Measurements from ENCODE around the gene SHTN1.
A peak's percentile ranks its signal among the peaks of the same experiment; 100 is the strongest.

The SHTN1 gene

GRCh38 chr10:116848032-116848943 lies 156.7 kb downstream of the SHTN1 start:
- Histone ChIP-seq H3K4me1 (ENCODE audit: insufficient read depth, low read length) (peaks cover 10% of the 10 kb centered on the region), H3K36me3 (ENCODE audit: insufficient read depth, low read length) (no peaks in the 10 kb centered on the region), H3K9me3 (ENCODE audit: low read length) (no peaks in the 10 kb centered on the region), H2AFZ (ENCODE audit: low read depth, low read length) (peak overlapping the region; percentile 73), H3K4me3 (ENCODE audit: low read length) (peak overlapping the region; percentile 56), H3K27me3 (ENCODE audit: insufficient read depth, low read length) (peaks cover 23% of the 10 kb centered on the region)

GRCh38 chr10:116845823-116846222 lies 159.2 kb downstream of the SHTN1 start:
- no peak overlapping the region for H2AFZ ChIP-seq (ENCODE audit: low read depth, low read length)
- H3K4me3 ChIP-seq (ENCODE audit: low read length): no peak overlapping the region
- H3K4me1 ChIP-seq (ENCODE audit: insufficient read depth, low read length): peaks cover 10% of the 10 kb centered on the region
- peaks cover 23% of the 10 kb centered on the region for H3K27me3 ChIP-seq (ENCODE audit: insufficient read depth, low read length)
- no peaks in the 10 kb centered on the region for H3K36me3 ChIP-seq (ENCODE audit: insufficient read depth, low read length)
- no peaks in the 10 kb centered on the region for H3K9me3 ChIP-seq (ENCODE audit: low read length)

GRCh38 chr10:116840389-116841075 lies 164.5 kb downstream of the SHTN1 start:
- H2AFZ ChIP-seq (ENCODE audit: low read depth, low read length): no peak overlapping the region
- H3K9me3 ChIP-seq (ENCODE audit: low read length): no peaks in the 10 kb centered on the region
- peaks cover 11% of the 10 kb centered on the region for H3K4me1 ChIP-seq (ENCODE audit: insufficient read depth, low read length)
- H3K4me3 ChIP-seq (ENCODE audit: low read length): no peak overlapping the region
- H3K36me3 ChIP-seq (ENCODE audit: insufficient read depth, low read length): no peaks in the 10 kb centered on the region
- H3K27me3 ChIP-seq (ENCODE audit: insufficient read depth, low read length): peaks cover 46% of the 10 kb centered on the region

GRCh38 chr10:116838143-116838725 lies 166.8 kb downstream of the SHTN1 start:
- H3K27me3 ChIP-seq (ENCODE audit: insufficient read depth, low read length): peaks cover 51% of the 10 kb centered on the region
- H3K4me3 ChIP-seq (ENCODE audit: low read length): no peak overlapping the region
- H3K36me3 ChIP-seq (ENCODE audit: insufficient read depth, low read length): no peaks in the 10 kb centered on the region
- H3K9me3 ChIP-seq (ENCODE audit: low read length): no peaks in the 10 kb centered on the region
- peaks cover 11% of the 10 kb centered on the region for H3K4me1 ChIP-seq (ENCODE audit: insufficient read depth, low read length)
- H2AFZ ChIP-seq (ENCODE audit: low read depth, low read length): no peak overlapping the region

- Histone ChIP-seq H3K4me3 (ENCODE audit: low read length) (no peak overlapping the region), H3K36me3 (ENCODE audit: insufficient read depth, low read length) (no peaks in the 10 kb centered on the region), H3K27me3 (ENCODE audit: insufficient read depth, low read length) (peaks cover 47% of the 10 kb centered on the region), H3K9me3 (ENCODE audit: low read length) (no peaks in the 10 kb centered on the region), H2AFZ (ENCODE audit: low read depth, low read length) (no peak overlapping the region), H3K4me1 (ENCODE audit: insufficient read depth, low read length) (peaks cover 11% of the 10 kb centered on the region)
These were observed 168.0 kb downstream of the SHTN1 start for GRCh38 chr10:116836902-116837523.

GRCh38 chr10:116836083-116836482 lies 168.9 kb downstream of the SHTN1 start:
- Histone ChIP-seq H3K27me3 (ENCODE audit: insufficient read depth, low read length) (peaks cover 47% of the 10 kb centered on the region), H3K9me3 (ENCODE audit: low read length) (no peaks in the 10 kb centered on the region), H2AFZ (ENCODE audit: low read depth, low read length) (no peak overlapping the region), H3K36me3 (ENCODE audit: insufficient read depth, low read length) (no peaks in the 10 kb centered on the region), H3K4me3 (ENCODE audit: low read length) (no peak overlapping the region), H3K4me1 (ENCODE audit: insufficient read depth, low read length) (peaks cover 11% of the 10 kb centered on the region)

GRCh38 chr10:116835658-116836057 lies 169.3 kb downstream of the SHTN1 start:
- H3K4me1 ChIP-seq (ENCODE audit: insufficient read depth, low read length): peaks cover 11% of the 10 kb centered on the region
- H3K36me3 ChIP-seq (ENCODE audit: insufficient read depth, low read length): no peaks in the 10 kb centered on the region
- H2AFZ ChIP-seq (ENCODE audit: low read depth, low read length): no peak overlapping the region
- no peak overlapping the region for H3K4me3 ChIP-seq (ENCODE audit: low read length)
- H3K9me3 ChIP-seq (ENCODE audit: low read length): no peaks in the 10 kb centered on the region
- H3K27me3 ChIP-seq (ENCODE audit: insufficient read depth, low read length): peaks cover 42% of the 10 kb centered on the region

- H3K4me1 ChIP-seq (ENCODE audit: insufficient read depth, low read length): peaks cover 11% of the 10 kb centered on the region
- peaks cover 33% of the 10 kb centered on the region for H3K27me3 ChIP-seq (ENCODE audit: insufficient read depth, low read length)
- H3K4me3 ChIP-seq (ENCODE audit: low read length): no peak overlapping the region
- no peak overlapping the region for H2AFZ ChIP-seq (ENCODE audit: low read depth, low read length)
- H3K36me3 ChIP-seq (ENCODE audit: insufficient read depth, low read length): no peaks in the 10 kb centered on the region
- H3K9me3 ChIP-seq (ENCODE audit: low read length): no peaks in the 10 kb centered on the region
These were observed 170.7 kb downstream of the SHTN1 start for GRCh38 chr10:116833986-116834985.

- Histone ChIP-seq H3K27me3 (ENCODE audit: insufficient read depth, low read length) (peaks cover 31% of the 10 kb centered on the region), H2AFZ (ENCODE audit: low read depth, low read length) (no peak overlapping the region), H3K4me3 (ENCODE audit: low read length) (no peak overlapping the region), H3K9me3 (ENCODE audit: low read length) (no peaks in the 10 kb centered on the region), H3K36me3 (ENCODE audit: insufficient read depth, low read length) (no peaks in the 10 kb centered on the region), H3K4me1 (ENCODE audit: insufficient read depth, low read length) (peaks cover 11% of the 10 kb centered on the region)
These were observed 173.2 kb downstream of the SHTN1 start for GRCh38 chr10:116831790-116832189.

Measured in neuron (in vitro differentiated cells).